ENCODE data around the gene GSKIP.
A peak's percentile ranks its signal among the peaks of the same experiment; 100 is the strongest.

The GSKIP gene

DNA sequence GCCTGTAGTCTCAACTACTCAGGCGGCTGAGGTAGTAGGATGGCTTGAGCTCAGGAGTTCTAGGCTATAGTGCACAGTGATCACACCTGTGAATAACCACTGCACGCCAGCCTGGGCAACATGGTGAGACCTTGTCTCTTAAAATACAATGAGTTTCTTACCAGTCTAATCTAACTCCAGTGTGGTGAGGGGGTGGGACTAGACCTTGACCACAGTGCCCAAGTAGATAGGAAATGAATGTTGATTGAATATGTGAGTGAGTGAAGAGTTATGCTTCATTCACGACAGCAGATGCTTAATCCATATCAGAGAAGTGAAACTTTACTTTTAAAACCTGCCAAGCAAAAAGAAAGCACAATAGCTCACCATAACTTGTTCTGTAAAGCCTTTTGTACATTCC is 17.4 kb downstream of the GSKIP start:
- no peak for DNase-seq (ENCODE audit: low read depth)

DNA sequence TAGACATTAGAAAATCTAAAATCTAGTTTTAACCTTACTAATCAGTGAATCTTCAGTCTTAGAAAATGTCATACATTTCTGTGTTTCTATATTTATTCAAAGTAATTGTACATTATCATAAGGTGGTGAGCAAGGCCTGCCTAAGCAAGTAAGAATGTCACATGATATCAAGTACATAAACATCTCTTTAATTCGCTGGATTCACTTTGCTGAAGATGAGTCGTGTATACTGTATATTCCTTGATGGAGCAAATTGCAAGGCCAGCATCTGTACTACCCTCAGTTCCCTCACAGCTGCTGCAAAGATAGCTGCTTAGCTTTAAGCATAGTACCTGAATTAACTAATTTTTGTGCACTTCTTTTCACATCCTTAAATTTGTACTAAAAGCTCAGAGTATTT is 20.1 kb downstream of the GSKIP start:
- no peak for DNase-seq (ENCODE audit: low read depth)

DNA sequence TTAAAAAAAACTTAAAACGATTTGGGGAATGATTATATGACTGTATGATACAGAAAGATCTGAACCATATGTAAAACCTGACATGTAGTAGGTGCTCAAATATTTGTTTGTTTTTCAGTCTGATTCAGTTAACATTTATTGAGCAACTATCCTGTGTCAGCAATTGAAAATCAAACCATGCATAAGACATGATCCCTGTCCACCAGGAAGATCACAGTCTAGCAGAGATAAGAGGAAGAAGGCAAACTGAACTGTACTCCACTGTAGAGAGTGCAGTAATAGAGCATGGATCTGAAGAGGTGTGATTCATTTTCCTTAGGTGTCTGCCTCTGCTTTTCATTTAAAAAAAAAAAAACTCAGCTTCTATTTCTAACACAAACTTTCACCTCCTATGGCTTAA is 20.7 kb downstream of the GSKIP start:
- DNase-seq (ENCODE audit: low read depth), result no peak

DNA sequence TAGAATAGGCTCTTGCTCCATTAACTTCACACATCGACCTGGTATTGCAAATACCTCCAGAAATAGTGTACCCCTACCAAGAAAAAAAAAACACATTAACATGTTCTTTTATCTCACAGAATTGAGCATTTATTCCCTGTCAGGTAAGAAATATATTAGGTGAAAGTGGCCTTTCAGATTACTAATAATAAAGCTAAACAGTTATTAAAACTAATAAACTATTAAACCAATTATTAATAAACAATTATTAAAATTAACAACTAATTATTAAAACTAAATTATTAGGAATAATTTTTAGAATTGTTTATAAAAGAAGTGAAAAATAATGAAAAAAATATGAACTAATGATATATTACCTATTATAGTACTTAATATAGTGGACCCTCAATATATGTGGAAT is 21.4 kb downstream of the GSKIP start:
- no peak for DNase-seq (ENCODE audit: low read depth)

DNA sequence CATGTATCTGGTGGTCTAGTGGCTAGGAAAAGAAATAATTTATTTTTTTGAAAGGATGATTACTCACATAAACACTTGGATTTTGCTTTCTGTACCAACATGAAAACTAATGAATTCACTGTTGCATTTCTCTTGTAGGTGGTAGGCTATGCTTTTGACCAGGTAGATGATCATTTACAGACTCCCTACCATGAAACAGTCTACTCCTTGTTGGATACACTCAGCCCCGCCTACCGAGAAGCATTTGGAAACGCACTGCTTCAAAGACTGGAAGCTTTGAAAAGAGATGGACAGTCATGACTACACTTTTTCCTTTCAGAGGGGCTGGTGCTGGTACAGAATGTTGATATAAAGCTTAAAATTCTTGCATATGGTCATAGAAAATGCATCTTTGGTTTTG is 22.1 kb downstream of the GSKIP start:
- no peak for DNase-seq (ENCODE audit: low read depth)

DNA sequence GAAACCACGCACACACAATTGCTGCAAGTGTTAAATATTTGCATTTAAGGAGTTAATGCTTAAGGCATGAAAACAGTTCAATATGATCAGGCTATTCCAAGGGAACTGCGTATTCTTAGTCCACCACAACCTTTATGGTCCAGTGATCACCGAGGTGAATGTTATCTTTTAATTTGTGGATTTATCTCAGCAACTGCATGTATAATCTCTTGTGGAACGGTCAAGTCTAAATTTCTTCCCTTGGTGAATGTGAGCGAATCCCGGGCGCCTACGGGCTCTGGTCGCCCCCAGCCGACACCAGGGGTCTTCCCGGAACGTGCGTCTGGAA is 27.6 kb downstream of the GSKIP start:
- DNase-seq (ENCODE audit: low read depth), result no peak

DNA sequence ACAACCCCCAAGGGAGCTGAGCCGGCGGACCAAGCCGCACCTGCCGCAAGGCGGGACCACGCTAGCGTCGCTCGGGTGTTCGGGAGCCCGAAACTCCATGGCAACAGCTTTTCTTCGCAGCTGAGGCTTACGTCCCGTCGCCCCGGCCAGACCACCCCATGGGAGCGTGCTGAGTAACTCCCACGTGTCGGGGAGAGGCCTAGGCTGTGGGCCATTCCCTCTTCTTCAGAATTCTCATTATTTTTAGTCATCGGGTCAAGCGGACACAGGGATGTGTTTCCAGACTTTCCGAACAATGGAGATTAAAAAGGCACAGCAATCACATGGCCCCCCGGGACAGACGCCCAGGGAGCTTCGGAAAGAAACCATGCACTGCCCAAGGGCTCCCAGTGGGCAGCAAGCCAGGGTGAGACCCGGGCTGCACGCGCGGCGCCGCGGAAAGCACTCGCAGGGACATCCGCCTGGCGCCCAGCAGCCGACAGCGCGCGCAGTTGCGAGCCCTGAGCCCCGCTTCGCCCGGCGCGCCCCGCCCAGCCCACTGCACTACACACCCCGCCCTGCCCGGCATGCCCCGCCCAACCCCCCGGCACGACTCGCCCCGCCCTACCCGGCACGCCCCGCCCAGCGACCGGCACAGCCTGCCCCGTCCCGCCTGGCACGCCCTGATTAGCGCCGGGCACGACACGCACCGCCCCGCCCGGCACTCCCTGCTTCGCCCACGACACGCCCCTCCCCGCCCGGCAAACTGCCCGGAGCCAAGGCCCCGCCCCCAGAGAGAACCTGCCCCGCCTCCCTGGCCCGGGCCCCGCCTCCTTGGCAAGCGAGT is 28.2 kb downstream of the GSKIP start:
- DNase-seq (ENCODE audit: low read depth), result peak; percentile 98

DNA sequence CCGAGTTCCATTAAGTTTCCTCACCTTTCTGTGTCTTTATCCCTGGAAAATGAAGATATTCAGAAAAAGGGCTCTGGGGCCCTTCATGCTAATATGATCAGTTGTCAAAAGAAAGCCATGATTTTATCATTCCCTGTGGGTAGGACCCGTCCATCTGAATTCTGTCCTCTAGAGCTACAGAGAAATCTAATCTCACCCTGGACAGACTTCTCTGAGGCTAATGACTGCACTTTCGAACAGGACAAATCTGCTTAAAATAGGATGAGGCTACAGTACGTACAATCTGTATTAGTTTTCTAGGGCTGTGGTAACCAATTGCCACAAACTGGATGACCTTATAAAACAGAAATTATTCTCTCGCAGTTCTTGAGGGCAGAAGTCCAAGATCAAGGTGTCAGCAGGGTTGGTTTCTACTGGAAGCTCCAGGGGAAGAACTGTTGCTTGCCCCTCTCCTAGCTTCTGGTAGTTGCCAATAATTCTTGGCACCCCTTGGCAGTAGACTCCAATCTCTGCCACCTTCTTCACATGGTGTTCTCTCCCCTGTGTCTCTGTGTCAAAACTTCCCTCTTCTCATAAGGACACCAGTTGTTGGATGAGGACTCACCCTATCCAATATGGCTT is 29.9 kb downstream of the GSKIP start:
- no peak for DNase-seq (ENCODE audit: low read depth)

DNA sequence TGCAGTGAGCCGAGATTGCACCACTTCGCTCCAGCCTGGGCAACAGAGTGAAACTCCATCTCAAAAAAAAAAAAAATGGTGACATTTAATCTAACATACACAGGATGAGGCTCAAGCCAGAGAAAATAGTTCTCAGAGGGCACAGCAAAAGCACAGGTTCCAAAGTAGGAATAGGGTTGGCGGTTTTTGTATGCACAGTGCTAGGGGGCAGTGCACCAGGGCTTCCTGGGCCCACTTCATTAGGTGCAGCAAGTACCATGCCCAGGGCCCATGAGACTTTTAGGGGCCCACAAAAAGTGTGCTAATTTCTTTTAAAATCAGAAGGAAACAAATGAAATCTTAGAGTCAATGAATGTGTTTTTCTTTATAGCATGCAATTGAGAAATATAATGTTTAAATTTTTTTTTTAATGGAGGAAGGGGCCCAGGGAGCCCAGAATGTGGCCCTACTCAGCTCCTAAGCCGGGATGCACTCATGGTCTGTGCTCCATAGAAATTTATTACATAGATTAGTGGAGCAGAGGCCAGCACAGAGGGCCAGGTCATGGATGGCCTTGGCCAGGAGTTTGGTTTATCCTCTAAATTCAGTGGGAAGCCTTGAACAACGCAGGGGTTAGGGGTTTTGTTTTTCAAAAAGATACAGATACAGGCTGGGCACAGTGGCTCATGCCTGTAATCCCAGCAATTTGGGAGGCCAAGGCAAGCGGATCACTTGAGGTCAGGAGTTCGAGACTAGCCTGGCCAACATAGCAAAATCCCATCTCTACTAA is 30.9 kb downstream of the GSKIP start:
- no peak for DNase-seq (ENCODE audit: low read depth)

DNA sequence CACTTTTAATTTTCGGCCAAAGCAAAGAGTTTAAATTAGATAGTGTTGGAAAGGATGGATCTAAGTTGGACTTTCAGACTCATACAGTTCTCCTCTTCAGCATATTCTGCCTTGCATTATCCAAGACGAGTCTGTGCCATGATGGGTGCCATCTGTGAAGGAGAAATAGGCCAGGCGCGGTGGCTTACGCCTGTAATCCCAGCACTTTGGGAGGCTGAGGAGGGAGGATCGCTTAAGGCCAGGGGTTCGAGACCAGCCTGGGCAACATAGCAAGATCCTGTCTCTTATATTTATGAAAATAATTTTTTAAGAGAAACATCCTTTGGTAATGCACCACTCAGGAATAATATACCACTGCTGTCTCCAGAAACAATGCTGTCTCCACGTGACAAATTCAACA is 35.1 kb downstream of the GSKIP start:
- DNase-seq (ENCODE audit: low read depth), result no peak

DNA sequence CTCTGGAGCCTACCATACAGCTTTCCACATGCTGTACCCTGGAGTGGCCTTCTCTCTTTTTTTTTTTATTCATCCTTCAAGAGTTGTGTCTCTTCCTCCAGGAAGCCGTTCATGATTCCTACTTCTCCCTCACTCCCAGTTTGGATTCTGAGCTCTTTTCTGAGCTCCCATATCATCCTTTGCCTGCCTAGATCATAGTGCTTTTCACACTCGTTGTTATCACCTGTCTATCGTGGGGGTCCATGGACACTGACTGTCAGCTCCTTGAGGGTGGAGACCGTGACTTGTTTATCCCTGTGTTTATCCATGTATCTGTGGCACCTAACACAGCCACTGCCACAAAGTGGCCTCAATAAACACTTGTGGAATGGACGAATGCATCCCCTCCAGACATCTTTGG is 35.6 kb downstream of the GSKIP start:
- DNase-seq (ENCODE audit: low read depth), result no peak

DNA sequence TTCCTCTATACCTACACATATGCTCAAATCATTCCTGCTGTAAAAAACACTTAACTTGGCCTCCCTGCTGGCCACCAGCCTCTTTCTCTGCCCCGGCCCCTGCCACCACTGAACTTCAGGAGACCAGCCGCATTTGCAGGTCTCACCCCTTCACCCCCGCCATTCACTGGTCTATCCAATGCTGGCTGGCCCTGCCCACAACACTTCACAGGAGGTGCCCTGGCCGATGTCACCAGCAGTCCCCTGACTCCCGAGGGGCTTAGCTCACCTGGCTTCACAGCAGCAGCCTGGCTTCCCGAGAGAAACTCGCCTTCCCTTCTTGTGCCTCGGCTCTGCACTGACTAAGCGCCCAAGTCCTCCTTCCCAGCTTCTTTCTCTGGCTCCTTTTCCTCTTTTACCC is 36.1 kb downstream of the GSKIP start:
- DNase-seq (ENCODE audit: low read depth), result no peak

DNA sequence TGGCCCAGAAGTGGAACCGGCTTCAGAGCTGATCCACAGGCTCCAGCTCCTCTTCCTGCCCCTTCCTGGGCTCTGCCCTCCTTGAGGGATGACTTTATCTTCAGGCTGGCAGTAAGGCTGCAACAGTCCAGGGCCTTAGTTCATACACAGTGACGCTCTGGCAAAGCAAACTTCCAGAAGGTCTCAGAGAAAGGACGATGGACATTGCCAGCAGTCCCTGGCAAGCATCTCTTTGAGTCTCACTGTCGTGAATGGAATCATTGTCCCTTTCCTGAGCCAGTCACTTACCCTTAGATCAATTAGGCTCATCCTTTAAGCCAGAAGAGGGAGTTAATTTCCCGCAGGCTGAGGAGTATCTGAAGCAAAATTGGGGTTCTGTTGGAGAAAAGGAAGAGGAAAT is 37.2 kb downstream of the GSKIP start:
- DNase-seq (ENCODE audit: low read depth), result no peak

DNA sequence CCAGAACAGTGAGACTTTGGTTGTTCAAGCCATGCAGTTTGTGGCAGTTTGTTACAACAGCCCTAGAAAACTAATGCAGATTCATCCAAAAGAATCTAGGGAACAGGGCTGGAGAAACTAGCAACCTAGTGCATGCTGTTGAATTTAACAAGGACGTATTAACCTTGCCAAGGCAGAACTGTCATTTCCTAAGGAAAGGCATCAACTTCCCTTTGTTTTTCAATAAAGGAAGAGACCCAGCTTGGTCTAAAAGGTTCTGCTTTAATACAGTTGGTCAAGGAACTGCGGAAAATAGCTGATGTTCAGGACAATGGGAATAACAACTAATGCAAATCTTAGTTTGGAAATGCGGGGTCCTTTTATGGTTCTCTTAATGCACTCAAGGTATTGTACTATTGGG is 40.1 kb downstream of the GSKIP start:
- DNase-seq (ENCODE audit: low read depth), result no peak

DNA sequence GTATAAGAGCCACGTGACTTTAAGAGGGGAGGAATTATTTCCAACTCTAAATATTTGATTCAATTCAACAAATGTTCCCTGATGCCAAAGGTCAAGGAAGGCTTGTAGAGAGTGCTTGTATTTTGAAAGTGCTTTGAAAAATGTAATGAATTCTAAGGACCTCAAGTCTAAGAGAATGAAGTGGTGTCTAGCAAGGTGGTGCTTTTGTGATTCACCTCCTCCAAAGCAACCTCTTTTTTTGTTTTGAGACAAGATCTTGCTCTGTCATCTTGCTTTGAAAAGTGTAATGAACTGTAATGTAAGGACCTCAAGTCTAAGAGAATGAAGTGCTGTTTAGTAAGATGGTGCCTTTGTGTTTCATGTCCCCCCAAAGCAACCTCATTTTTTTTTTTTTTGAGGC is 42.4 kb downstream of the GSKIP start:
- no peak for DNase-seq (ENCODE audit: low read depth)

DNA sequence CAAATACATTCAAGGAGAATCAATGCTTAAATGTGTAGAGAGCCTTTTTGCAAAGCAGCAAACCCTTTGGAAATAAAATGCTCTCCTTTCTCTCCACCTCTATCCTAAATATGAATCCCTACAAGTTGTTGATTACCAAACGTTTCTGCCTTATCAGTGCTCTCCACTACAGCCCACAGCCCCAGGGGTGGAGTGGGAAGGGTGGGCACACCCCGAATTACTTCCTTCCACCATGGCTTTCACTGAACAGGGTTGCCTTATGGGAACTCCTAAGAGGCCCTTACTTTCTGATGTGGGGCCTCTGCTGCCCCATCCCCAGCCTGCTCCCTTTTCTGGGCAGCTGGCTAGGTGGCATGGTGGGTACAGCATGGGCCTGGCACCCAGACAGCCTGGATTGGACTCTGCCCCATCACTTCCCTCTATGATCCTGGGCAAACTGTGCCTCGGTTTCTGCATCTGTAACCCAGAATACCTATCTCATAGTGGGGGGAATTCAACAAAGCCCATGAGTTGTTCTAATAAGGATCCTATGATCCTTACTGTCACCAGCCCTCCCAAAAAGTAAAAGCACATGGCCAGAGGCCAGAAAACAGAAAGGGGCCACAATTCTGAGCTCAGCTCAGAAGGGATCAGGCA is 44.7 kb downstream of the GSKIP start:
- no peak for DNase-seq (ENCODE audit: low read depth)

DNA sequence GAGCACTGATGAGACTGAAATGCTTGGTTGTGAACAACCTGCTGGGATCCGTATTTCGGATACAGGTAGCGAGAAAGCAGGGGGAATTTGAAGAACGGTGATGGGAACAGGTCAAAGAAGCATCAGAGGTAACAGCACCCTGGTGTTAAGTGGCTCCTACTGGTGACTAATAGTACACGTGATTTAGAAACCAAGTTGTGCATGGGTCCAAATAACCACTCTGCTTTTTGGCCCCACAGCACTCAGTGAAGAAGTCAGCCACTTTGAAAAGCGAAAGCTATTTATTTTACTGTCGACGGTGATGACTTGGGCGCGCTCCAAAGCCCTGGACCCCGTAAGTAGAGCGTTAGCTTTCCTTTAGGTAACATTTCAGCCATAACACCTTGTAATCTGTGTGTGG is 45.3 kb downstream of the GSKIP start:
- no peak for DNase-seq (ENCODE audit: low read depth)

DNA sequence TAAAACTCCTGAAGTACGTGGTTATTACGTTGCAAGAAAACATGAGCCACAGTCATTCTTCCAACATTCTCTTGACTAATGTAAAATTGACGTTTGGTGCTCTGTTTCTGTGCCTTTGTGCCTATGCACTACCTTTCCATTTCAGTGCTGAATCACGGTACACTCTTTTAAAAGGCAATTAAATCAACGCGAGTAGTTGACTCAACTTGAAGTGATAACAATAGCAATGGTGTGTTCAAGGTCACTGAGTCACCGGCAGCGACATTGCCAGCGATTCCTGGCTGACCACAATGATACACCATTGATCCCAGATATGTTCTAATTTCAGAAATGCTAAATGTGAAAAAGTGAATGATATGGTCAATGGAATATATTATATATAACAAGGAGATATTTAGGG is 46.4 kb downstream of the GSKIP start:
- no peak for DNase-seq (ENCODE audit: low read depth)

DNA sequence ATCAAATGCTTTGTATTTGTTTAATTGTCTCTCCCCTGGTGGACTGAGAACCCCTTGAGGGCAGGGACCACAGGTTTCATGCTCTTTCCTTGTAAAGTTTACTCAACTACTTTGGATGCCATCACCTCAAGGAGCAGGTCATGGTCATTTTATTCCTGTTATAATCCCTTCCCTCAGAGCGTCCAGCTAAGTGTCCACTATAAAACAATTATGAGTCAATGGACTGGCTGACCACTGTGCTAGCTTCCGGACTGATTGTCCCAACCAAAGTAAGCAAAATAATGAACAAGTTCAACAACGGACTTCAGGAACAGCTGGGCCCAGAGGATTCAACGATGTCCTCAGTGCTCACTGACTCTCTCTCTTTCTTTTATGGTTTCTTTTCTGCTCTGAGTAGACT is 46.8 kb downstream of the GSKIP start:
- DNase-seq (ENCODE audit: low read depth), result no peak

DNA sequence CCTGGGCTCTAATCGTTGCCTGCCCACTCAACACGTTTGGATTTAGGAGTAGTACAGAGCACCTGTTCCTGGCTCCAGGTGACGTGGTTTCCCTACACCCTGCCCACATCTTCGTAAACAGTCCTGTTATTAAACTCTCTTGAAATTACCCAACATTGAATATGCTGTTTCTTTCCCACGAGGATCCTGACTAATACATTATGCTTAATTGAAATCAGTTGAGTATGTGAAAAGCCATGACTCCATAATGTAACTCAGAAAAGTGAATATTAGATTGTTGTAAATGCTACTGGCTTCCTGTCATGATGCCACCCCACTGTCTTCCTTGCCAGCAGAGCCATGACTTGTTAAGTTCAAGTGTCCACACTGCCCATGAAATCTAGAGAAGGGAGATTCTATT is 50.2 kb downstream of the GSKIP start:
- DNase-seq (ENCODE audit: low read depth), result no peak

DNA sequence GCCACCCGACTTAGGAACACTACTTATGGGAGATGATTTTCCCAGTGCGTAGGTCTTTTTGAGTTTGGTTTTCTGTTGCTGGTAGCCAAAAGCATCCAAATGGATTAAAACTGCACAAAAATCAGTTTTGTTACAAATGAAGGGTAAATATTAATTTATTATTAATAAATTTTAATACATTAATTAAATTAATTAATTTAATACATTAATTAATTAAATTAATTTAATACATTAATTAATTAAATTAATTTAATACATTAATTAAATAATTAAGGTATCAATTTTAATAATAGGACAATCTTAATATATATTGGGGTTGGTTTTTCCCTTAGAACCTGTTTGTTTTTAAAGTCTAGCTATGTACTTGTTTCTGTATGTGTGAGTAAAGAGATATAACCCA is 52.2 kb downstream of the GSKIP start:
- DNase-seq (ENCODE audit: low read depth), result no peak

DNA sequence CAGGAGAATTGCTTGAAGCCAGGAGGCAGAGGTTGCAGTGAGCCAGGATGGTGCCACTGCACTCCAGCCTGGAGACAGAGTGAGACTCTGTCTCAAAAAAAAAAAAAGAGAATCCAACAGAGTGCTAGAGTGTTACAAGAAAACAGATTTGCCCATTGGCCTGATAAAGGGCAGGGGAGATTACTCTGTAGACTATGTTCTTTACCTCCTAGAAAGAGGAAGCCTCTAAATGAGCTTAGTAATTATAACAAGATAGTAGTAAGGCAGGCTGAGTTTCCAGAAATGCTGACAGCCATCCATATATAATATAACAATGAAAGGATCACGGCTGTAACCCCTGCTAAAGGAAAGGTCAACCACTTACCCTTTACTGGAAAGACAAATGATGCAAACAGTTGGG is 53.0 kb downstream of the GSKIP start:
- DNase-seq (ENCODE audit: low read depth), result no peak

DNA sequence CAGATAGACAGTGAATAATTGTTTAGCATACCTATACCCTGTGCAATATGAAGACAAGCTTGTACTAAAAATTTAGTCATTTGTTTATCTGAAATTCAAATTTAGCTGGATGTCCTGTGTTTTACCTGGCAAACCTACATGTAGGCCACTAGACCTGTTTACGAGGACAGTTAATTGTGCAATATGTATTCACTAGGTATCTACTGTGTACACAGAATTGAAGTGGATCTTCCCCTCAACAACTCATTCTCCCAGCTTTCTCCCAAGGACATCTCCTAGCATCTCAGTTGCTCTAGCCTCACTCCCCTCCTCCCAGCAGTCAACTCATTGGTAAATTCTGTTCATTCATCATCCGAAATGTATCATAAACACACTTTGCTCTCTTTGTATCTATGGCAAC is 53.9 kb downstream of the GSKIP start:
- DNase-seq (ENCODE audit: low read depth), result no peak

Measured in stimulated activated CD8-positive, alpha-beta memory T cell treated with anti-CD3 and anti-CD28 coated beads, Interleukin-15, amount 100 ng/mL, for 24 hours (primary cell).